OCI-LY1 (cell line): Measurements from ENCODE around the gene RPS14.

Experiments used
- EZH2 ChIP-seq: fragments of 200-600 bp; sonication (generic), shearing (Covaris generic); IDR thresholded peaks from 2 replicates; pipeline ENCODE4 v1.8.0; 2017; ENCODE audit warnings: borderline replicate concordance, mixed run types, mild to moderate bottlenecking, antibody characterized with exemption, low read length, moderate library complexity, mixed read lengths
- TF ChIP-seq, protein P1 (sequence below): fragments of 200-600 bp; sonication (generic), shearing (Covaris generic); IDR thresholded peaks from 2 replicates; pipeline ENCODE4 v1.5.1; 2017; ENCODE audit warnings: mild to moderate bottlenecking, antibody characterized with exemption, low read length, moderate library complexity, mixed read lengths

- TF ChIP-seq, protein P1, sequence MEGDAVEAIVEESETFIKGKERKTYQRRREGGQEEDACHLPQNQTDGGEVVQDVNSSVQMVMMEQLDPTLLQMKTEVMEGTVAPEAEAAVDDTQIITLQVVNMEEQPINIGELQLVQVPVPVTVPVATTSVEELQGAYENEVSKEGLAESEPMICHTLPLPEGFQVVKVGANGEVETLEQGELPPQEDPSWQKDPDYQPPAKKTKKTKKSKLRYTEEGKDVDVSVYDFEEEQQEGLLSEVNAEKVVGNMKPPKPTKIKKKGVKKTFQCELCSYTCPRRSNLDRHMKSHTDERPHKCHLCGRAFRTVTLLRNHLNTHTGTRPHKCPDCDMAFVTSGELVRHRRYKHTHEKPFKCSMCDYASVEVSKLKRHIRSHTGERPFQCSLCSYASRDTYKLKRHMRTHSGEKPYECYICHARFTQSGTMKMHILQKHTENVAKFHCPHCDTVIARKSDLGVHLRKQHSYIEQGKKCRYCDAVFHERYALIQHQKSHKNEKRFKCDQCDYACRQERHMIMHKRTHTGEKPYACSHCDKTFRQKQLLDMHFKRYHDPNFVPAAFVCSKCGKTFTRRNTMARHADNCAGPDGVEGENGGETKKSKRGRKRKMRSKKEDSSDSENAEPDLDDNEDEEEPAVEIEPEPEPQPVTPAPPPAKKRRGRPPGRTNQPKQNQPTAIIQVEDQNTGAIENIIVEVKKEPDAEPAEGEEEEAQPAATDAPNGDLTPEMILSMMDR = no peak
- TF ChIP-seq EZH2 = no peak
These were observed 8.4 kb downstream of the RPS14 start for GRCh38 chr5:150440948-150441812.
